Islet of Langerhans (tissue), 1 donor: ENCODE results near the gene ASB7.
"Not testable (repeated sequence)": the region's sequence is repeated elsewhere in the genome, so short reads cannot be mapped to it uniquely, and the experiment has no call there.

Source experiments
- FAIRE-seq: peaks from one replicate; lab custom pipeline; 2011; peaks lifted over from hg19 to GRCh38; lab: Jason Lieb, UNC

ASB7 gene

DNA sequence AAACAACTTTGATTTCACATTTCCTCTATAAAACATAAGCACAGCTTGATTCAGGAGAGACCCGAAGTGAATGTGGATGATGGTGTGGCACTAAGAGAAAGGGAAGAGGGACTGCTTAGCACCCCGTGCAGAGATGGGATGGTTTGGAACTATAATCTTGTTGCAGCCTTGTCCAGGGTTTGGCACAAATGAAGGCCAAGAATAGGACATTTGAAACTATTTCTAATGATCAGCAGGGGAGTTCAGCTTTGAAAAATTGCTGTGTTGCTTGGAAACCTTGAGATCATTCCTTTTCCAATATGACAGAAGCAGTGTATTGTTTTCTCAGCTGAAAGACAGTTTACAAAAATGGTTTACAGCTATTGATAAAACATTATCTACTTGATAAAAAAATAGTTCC is 49.7 kb downstream of the ASB7 start:
- no peak for FAIRE-seq

DNA sequence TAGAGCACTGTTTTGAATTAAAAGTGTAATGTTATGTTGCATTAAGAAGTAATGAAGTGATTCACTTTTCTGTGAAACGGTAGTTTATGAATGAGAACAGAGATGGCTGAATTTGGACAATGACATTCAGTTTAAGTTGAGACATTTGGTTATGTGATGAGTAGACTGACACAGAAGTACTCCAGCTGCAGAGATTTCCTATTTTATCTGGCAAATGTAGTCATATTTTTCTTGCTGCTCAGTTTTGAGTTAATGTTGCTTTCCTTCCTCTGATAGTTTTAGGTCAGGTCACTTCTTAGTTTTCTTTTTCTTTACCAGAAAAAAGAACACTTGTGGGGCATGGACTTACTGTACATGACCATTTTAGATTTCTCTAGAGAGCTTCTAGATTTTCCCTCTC is 51.2 kb downstream of the ASB7 start:
- no peak for FAIRE-seq

DNA sequence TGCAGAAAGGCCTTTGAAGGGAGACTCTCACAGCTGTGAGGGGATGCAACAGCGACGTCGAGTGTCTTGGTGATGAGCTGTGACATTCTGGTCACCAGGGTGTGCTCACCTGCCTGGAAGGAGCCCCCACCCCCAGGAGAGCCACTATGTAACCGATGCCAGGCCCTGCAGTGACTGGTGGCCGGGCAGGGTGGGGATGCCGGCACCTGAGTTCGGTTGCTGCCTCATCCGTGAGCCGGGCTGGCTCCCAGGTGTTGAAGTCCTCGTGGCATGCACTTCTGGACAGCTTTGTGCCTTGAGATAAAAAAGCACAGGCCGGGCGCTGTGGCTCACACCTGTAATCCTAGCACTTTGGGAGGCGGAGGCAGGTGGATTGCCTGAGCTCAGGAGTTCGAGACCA is 56.5 kb downstream of the ASB7 start:
- no peak for FAIRE-seq

DNA sequence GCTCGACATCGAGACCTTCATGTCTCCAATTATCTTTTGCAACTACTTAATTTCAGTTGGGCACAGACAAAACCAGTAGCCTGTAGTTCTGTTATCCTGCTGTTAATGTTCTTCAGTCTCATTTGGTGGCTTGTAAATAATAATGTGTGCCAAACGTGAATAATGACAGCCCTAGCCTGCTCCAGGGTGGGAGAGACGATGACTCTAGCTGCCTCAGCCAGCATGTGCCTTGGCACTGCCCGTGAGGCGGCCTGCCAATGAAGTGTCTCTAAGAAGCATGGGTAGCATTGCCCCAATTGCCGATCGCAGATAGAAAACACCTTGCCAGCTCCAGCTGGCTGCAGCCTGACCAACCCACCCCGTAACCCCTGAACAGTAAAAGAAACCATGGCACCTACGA is 58.8 kb downstream of the ASB7 start:
- FAIRE-seq = no peak

DNA sequence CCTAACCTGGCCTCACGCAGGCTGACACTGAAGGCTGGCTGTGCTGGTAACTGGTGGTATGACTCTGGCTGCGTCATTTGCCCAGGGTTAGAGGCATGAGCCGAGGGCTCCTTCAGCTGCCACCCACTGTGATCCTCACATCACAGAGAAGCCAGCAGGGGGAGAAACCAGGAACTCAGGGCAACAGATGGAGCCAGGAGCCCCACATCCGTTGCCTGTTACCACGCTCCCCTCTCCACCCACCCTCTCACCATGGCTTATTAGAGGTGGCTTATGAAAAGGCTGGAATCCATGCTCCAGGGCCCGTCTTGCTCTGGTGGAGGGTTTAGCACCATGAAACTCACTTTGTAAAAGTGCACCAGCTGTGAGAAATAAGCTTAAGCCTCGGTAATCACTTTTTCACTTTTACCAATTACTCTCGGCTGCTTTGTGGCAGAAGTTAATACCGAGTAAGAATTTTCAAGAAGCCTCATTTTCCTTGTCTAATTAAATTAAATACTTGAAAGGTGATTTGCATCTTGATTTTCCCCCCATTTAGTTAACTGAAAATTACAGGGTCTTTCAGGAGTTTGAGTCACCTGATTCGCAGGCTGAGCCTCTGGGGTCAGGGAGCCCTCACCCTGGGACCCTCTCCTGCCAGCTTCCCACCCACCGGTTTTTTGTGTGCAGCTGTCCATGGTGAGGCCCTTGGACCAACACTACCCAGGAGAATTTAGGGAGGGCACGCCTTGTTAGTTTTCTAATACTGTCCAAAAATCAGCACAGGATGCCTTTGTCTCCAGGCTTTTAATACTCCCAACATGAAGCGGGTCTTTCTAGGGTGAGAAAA is 60.9 kb downstream of the ASB7 start:
- no peak for FAIRE-seq

DNA sequence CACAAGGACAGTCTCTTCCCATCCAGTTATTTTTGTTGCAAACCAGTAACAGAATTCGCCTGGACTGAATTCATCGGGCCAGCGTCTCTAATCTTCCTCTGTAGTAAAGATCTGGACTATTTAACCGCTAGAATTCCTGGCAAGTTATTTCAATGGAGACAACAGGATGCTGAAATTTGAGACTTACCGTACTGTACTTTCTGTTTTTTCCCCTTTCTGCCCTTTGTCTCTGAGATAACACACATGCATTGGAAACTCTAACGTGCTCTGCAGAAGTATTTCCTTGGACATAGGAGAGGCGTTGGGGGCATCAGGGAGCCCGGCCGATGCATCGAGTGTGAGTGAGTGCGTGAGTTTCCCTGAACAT is 61.5 kb downstream of the ASB7 start:
- FAIRE-seq = no peak

DNA sequence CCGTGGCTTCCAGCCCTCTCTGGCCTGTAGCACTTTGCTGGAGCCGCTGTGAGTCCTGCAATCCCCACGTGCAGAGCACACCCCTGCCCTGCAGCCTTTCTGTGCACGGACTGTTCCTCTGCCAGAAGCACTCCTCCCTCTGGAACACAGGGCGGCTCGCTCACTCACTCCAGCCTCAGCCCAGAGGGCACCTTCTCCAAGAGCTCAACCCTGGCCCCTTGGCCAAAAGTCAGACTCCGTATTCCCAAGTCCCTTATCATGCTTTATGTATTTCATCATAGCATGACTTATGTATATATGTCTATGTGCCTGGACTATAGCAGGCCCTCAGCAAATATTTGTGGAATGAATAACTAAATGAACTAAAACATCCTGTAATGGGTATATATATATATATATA is 63.2 kb downstream of the ASB7 start:
- no peak for FAIRE-seq

DNA sequence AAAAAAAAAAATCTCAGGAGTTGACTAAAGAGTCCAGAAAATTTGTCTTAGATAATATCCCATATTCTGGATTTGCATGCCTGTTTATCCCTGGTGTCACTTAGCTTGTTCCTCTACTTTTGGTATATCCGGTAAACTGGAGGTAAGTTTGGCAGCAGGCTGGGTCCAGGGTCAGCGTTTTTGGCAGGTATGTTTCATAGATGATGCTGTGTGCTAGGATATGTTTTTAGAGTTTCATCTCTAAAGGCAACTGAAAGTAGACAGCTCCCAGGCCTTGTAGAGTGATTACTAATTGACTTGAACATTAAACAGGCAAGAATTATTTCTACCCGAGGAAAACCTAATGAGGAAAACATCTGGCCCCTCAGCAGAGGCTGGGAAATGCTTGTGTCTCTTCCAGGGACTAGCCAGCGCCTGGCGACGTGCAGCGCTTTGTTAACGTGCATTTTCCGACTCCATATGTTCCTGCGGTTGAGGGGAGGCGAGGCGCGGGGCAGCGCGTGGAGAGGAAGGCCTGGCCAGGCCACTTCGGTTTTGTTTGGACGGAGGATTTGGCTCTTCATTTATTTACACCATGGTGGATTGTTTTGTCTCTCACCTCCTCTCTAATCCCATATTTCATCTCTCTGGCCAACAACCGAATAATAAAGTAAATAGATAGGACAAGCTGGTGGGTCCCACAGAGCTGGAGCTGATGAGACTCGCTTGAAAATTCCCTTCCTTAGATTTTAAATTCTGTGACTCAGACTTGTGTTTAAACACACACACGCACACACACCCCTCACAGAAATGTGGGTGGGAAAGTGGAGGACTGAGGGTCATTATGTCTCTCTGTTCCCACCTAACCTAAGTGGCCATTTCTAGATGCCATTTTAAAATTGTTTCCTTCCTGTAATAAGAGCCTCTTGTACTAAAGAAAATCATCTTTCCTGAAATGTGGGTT is 65.3 kb downstream of the ASB7 start:
- FAIRE-seq = no peak

DNA sequence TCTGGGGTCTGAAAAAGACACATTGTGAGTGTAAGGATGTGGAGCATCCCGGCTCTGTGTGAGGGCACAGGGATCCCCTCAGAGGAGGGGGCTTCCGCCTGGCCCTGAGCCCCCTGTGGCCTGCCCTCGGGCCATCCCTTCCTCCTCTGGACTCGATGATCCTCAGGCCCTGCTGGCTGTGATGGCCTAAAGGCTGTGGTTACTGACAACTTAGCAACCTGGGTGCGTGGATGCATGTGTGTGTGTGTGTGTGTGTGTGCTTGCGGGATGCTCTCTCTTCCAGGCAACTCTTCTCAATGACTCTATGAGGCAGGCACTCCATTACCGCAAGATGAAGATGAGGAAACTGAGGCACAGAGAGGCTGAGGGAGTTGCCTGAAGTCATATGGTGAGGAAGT is 66.0 kb downstream of the ASB7 start:
- FAIRE-seq = no peak

DNA sequence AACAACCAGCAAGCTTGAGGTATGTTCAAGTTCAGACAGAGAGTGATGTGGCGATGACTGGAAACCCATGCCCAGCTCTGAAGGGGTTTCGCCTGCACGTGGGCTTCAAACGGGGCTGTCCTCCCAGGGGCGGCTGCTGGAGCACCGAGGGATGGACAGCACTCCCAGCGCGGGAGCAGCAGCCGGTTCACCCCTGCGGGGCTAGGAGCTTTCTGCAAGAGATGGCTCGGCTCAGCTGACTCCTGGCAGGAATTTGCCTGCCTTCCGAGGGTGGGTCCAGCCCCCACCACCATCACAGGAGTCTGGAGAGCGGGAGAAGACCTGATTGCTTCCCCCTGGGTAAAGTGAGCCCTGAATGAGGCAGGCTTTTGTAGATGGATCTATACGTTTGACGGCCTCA is 66.9 kb downstream of the ASB7 start:
- FAIRE-seq = no peak

DNA sequence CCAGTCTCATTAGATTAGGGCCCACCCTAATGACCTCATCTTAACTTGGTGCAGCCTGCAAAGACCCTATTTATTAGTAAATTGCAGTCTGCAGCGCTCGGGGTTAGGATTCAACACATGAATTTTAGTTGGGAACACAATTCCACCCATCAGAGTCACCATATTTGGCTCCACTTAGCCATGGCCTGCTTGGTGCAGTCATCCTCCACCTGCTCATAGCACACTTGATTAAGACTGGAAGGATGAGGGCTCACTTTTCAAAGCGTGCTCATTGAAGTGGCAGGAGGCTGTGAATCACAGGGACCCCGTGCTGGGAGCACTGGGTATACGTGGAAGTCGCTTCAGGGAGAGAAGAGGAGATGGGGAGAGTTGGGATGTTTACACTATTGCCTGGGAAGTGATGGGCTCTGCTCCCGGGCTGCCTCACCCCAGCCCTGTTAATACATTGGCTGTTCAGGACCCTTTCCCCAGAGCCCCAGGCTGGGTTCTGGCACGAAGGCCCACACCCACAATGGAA is 68.2 kb downstream of the ASB7 start:
- FAIRE-seq = no peak

DNA sequence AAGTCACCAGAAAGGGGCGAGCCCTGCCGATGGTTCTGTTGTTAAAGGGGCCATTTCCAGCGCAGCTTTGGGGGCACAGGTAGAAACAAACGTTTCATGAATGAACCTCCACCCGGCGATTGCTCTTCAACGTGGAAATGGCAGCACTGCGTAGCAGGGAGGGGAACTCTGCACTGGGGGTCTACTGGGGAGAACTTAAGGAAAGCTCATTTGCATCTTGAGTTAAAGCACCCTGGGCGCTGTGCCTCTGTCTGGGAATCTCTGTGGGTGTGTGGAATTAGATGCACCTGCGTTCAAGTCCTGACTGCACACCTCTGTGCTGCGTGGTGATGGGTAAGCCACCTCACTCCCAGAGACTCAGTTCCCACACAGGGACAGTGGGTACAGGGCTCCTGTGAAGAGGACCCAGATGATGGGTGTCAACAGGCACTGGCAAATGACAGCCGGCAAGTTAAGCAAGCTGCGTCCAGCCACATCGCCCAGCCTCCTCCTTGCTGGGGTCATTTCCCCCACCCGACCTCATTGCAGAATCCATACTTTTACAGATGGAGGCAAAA is 68.8 kb downstream of the ASB7 start:
- no peak for FAIRE-seq

DNA sequence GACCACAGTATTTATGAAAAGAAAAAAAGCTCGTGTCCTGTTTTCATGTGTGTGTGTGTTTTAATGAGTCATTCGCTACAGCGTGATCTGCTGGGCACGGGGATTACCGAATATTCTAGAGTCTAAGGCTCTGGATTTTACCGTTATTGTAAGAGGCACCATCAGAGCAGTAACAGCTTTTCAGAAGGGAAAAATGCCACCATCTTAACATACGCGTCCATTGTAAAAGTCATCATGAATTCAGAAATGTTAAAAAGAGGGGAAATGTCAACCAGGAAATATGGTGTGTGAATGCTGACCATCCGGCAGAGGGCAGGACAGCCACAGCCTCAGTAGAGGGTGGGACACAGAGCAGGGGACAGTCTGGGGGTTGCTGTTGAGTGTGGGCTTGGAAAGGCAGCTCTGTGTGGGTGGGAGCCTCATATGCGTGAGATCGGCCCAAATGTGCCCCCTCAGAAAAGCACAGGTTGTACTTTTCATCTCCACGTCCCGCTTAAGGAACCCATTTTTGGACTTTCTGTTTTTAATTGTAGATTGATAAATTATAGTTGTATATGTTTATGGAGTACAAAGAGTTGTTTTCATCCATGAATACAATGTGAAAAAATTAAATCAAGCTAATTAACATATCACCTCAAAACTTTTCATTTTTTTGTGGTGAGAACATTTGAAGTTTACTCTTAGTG is 69.6 kb downstream of the ASB7 start:
- no peak for FAIRE-seq

DNA sequence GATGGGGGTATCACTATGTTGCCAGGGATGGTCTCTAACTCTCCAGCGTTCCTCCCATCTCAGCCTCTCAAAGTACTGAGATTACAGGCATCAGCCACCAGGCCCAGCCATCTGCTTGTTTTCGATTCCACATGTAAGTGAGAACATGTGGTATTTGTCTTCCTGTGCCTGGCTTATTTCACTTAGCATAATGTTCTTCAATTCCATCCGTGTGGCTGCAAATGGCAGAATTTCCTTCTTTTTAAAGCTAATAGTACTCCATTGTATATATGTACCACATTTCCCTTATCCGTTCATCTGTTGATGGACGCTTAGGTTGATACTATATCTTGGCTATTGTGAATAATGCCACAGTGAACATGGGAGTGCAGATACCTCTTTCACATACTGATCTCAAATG is 70.6 kb downstream of the ASB7 start:
- FAIRE-seq = no peak

DNA sequence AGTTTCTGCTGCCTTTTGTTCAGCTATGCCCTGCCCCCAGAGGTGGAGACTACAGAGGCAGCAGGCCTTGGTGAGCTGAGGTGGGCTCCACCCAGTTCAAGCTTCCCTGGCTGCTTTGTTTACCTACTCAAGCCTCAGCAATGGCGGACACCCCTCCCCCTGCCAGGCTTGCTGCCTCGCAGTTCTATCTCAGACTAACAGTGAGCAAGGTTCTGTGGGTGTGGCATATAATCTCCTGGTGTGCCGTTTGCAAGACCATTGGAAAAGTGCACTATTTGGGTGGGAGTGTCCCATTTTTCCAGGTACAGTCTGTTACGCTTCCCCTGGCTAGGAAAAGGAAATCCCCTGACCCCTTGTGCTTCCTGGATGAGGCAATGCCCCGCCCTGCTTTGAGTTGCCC is 76.8 kb downstream of the ASB7 start:
- FAIRE-seq = not testable (repeated sequence)

DNA sequence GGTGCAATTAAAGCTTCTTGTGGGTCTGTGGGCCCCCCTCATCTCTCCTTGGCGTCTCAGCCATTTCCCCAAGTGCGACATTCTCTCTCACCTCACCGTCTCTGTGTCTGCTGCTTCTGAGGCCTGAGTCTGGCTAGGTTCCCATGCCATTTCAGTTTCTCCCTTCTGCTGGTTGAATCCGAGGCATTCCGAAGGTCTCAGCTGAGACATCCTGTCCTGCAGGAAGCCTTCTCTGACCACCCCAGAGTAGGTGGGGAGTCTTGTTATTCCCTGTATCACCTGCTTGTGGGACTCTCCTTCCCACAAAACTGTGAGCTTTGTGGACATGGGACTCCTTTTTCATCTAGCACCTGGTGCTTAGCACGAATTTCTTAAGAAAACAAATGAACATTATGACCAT is 78.3 kb downstream of the ASB7 start:
- no peak for FAIRE-seq

DNA sequence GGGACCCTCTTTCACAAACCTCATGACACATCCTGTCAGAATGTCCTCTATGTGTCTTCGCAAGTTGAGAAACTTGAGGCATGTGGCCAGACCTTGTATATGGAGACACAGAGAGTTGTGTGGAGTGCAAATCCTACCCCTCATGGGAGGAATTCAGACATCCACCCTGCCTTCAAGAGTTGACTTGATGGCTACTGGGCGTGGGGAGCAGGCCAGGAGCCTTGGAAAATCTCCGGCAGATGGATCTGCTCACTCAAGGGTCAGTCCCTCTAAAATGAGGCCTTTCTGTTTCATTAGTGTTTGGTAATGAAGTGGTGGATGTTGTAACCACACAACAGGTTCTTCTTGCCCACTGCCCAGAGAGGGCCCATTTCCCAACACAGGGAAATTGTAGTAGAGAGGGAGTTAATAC is 79.0 kb downstream of the ASB7 start:
- no peak for FAIRE-seq

DNA sequence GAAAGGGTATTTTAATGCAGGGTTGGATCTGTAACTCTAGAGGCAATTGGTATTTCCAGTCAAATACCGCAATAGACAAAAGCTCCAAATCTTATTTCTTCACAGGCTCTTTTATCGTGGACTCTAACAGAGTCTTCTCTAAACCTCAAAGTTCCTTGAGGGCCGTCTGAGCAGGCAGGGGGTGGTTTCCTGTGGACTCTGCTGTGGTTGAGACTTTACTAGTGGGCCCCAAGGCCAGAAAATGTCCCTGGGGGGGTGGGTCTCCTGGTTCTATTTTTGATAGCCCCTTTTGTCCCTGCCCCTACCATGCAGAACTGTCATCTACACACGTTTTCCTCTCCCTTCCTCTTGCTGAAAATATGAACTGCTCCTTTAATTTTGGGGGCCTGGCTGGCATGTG is 80.1 kb downstream of the ASB7 start:
- no peak for FAIRE-seq

DNA sequence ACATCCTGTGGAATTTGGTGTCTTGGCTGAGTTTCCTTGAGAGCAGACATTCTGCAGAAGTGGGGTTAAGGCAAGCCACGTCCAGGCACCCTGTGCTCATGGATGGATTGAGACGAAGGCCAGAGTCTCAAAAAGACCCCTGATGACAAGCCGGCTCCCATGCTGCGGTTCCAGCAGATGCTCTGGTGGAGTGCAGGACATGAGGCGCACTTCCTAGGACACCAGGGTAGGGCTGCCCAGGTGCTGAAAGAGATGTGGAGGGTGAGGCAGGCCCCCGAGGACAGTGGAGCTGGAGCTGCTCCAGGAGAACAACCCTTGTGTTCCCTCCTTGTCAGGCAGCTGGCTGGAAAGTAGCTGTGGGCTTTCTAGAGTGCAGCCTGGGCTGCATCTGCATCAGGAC is 81.0 kb downstream of the ASB7 start:
- FAIRE-seq = no peak

DNA sequence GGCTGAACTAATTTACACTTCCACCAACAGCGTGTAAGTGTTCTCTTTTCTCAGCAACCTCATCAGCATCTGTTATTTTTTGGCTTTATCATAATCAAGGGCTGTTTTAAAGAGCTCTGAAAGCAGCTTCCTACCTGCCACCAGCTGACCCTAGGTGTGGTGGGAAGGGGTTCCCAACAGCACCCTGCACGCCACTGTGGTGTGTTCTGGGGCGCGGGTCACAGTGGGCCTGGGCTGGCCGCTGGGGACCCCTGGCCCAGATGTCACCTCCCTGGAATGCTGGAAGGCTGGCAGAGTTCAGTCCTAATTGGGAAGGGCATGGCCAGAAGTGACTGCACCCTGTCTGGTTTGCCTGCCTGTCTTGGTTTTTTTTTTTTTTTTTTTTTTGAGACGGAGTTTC is 82.2 kb downstream of the ASB7 start:
- FAIRE-seq = no peak

DNA sequence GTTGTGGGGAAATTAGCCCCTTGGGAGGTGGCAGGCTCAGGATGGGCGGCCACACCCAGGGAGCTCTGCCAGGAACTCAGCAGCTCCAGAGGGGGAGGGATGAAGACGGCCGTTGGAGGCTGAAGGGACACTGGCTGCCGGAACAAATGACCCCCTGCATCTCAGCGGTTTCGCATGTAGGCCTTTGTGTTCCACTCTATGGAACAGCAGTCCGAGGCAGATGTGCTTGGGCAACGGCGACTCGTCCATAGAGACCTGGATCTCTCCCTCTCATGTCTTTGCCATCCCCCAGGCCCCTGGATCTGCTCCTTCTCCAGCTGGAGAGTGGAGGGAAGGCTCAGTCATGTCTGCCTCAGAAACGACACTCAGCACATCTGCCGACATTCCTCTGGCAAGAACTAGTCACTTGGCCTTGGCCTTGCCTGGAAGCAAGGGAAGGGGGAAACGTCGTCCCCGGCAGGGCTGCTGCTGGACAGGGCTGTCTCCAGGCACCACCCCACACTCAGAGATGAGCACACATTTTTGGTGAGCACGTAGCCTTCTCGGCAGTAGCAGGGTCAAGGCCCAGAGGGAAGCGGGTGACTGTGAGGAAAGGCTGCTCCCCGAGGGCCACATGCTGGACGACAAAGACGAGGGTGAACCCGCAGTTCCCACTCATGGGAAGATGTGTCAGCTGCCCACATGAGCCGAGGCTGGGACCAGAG is 83.8 kb downstream of the ASB7 start:
- no peak for FAIRE-seq
